ENCODE results near the gene PKD1L1.
A peak's percentile ranks its signal among the peaks of the same experiment; 100 is the strongest.
"Not testable (repeated sequence)": the region's sequence is repeated elsewhere in the genome, so short reads cannot be mapped to it uniquely, and the experiment has no call there.

PKD1L1 gene, protein sequence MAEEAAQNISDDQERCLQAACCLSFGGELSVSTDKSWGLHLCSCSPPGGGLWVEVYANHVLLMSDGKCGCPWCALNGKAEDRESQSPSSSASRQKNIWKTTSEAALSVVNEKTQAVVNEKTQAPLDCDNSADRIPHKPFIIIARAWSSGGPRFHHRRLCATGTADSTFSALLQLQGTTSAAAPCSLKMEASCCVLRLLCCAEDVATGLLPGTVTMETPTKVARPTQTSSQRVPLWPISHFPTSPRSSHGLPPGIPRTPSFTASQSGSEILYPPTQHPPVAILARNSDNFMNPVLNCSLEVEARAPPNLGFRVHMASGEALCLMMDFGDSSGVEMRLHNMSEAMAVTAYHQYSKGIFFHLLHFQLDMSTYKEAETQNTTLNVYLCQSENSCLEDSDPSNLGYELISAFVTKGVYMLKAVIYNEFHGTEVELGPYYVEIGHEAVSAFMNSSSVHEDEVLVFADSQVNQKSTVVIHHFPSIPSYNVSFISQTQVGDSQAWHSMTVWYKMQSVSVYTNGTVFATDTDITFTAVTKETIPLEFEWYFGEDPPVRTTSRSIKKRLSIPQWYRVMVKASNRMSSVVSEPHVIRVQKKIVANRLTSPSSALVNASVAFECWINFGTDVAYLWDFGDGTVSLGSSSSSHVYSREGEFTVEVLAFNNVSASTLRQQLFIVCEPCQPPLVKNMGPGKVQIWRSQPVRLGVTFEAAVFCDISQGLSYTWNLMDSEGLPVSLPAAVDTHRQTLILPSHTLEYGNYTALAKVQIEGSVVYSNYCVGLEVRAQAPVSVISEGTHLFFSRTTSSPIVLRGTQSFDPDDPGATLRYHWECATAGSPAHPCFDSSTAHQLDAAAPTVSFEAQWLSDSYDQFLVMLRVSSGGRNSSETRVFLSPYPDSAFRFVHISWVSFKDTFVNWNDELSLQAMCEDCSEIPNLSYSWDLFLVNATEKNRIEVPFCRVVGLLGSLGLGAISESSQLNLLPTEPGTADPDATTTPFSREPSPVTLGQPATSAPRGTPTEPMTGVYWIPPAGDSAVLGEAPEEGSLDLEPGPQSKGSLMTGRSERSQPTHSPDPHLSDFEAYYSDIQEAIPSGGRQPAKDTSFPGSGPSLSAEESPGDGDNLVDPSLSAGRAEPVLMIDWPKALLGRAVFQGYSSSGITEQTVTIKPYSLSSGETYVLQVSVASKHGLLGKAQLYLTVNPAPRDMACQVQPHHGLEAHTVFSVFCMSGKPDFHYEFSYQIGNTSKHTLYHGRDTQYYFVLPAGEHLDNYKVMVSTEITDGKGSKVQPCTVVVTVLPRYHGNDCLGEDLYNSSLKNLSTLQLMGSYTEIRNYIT (N-terminal part only)

GRCh38 chr7:47948141-47948790 lies at the start of gene PKD1L1:
PKD1L1 (minus strand) TSS chr7:47948466; CDS start chr7:47948440, 26 bp downstream.
- no peak for DNase-seq

DNA sequence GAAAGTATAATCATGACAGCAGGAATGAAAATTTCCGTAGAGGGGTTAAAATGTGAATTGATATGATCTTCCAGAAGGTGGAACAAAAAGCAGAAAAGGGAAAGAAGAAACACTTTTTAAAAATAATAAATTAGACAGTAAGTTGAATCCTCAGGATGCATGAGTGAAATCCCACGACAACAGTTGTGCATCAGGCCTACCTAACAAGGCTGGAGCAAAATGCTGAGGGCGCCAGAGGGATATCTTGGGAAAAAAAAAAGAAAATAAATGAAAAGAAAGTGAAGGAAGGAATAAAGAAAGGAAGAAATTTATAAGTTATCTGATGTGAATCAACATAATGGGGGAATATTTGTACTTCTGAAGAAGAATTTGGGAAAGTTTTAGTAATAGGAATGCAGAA lies 44.2 kb upstream of the PKD1L1 start:
- no peak for DNase-seq

DNA sequence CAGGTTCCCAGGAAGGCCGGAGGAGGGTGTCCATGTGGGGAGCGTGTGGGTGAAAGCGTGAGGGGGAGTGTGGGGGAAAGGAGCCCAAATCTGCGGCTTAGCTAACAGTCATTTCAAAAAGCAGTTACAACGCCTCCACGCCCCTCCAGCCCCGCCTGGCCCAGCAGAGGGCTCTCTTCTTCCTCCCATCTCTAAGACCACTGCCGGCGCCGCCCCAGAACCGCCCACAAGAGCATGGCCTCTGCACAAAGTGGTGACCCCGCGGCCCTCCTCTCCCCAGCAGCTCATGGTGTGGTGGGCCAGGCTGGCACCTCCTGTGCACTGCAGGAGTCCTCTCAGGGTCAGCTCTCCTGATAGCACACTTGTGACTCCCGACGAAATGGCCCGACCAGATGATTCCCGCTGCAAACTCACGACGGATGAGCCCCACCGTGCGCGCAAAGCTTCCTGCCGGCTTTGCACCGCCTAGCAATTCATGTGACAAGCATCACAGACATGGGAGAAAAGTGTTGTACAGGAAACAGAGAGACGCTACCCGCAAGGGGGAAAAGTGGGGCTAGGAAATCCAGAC lies 43.6 kb upstream of the PKD1L1 start:
- DNase-seq: peak; percentile 84 to 88

GRCh38 chr7:47991270-47991669 lies 43.0 kb upstream of the PKD1L1 start:
- DNase-seq: no peak

DNA sequence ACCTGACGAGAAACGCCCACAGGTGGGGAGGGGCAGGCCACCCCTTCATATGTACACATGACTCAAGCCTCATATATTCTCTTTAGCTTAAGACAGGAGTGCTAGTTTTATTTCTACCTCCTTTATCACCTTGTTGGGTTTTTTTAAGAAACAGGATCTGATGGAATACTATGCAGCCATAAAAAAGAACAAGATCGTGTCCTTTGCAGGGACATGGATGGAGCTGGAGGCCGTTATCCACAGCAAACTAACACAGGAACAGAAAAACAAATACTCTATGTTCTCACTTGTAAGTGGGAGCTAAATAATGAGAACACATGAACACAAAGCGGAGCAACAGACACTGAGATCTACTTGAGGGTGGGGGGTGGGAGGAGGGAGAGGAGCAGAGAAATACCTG lies 42.3 kb upstream of the PKD1L1 start:
- DNase-seq: no peak

- DNase-seq: not testable (repeated sequence)
Observed at GRCh38 chr7:47989607-47990400, 41.5 kb upstream of the PKD1L1 start.

DNA sequence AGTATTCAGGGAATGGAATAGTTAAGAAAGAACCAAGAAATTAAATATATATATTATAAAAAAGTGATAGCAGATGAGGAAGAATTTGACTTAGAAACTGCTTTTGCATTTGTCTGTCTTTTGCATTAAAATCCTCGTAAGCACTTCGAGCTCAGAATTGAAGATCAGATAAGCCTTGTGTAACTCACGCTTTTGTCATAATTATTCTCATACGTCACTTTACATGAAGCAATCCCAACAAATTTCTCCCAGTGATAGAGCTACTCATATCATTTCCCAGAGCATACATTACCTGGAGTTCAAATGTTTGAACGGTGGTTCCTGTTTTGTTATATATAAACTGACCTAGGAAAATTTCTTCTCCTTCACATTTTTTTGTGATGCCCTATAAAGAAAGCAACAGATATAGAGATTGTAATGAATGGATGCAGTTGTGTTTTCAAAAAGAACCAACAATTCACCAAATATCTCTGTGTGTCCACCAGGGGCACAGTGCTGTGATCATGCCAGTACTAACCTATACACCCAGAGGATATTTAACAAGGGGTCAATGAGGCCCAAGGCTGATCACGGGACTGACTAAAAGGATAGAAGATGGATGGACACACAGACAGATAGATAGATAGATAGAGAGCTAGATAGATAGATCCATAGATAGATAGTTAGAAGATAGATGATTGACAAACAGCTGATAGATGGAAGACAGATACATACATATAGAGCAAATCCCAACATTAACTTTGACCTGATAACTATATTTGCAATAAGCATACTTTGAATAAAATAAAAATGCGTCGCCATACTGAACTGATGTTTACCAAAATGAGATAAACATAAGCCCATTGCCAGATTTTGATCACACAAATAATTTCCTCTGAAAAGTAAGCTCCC lies 40.5 kb upstream of the PKD1L1 start:
- no peak for DNase-seq

DNA sequence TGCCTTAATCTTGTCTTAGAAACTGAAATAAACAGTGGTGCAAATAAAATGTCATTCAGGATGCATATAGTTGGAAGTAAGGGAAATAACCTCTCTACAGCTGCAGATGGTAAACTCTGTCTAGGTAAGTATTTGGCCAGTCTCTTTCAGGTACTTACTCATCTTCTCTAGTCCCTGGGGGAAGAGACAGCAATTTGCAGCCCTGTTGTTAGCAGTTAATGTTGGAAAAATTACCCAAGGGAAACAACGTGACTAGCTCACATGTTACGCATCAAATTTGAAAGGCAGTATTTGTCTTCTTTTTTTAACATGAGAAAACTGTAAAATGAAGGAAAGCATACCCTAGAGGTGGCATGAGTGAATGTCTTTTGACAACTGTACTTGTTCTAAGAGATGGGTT lies 34.3 kb upstream of the PKD1L1 start:
- DNase-seq: no peak

- not testable (repeated sequence) for DNase-seq
Observed at GRCh38 chr7:47980648-47981047, 32.4 kb upstream of the PKD1L1 start.

GRCh38 chr7:47979832-47980181 lies 31.5 kb upstream of the PKD1L1 start:
- DNase-seq: no peak

- peak; percentile 94 to 95 for DNase-seq
Observed at GRCh38 chr7:47979145-47979831, 31.0 kb upstream of the PKD1L1 start, which contains the start of gene HUS1. HUS1 (minus strand) TSS chr7:47979615; CDS start chr7:47979519, 96 bp downstream.

GRCh38 chr7:47978790-47979144 lies 30.5 kb upstream of the PKD1L1 start:
- DNase-seq: no peak

DNA sequence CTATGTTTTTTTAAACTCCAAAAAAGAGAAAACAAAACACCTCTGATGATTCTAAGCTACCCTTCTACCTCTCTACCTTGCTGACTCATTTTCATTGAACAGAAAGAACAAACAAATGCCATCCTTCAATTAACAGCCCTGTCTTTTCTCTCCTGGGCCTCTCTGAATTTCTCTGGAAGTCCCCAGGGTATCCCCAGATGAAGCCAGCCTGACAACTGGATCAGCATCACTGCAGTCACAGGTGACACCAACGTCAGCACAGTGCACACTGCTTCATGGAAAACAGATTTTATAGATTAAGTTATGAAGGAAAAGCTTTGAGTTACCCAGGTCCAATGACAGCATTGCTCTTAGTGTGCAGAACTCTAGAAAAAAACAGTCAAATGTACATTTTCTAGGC lies 25.5 kb upstream of the PKD1L1 start:
- DNase-seq: no peak

- DNase-seq: no peak
Observed at GRCh38 chr7:47970761-47971160, 22.5 kb upstream of the PKD1L1 start.

GRCh38 chr7:47968847-47969774 lies 20.8 kb upstream of the PKD1L1 start:
- peak; percentile 63 to 70 for DNase-seq

DNA sequence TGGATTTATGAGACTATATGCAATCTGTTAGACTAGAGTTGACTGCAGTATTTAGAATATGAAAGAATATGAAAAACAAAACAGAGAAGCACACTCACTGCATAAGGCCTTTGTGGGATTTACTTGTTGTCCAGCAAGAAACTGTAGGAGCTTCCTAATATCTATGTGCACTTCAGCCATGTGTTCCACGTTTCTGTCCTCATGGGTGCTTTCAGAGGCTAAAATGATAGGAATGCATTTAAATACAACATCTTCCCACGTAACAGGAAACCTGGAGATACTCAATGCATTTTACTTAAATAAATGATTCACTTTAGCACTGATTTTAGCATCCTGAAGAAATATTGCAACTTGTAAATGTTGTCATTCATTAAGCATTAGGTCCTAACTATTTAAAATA lies 19.4 kb upstream of the PKD1L1 start:
- DNase-seq: no peak

DNA sequence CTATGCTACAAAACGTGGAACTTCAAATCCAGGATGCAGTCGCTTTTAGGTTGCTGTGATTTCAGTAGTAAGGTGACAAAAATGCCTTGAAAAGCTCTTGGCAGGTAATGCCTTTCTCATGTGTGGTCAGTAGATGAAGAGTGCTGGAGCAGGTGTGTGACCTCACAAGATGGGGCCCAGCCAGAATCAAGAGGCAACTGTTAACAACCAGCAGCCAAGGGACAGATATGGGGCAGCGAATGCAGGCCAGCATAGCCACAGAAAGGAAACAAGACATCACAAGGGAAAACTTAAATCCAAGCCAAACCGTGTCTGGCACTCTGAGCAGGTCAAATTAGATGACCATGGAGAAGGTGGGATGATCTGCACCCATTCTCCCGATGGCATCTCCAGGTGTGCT lies 18.9 kb upstream of the PKD1L1 start:
- no peak for DNase-seq

DNA sequence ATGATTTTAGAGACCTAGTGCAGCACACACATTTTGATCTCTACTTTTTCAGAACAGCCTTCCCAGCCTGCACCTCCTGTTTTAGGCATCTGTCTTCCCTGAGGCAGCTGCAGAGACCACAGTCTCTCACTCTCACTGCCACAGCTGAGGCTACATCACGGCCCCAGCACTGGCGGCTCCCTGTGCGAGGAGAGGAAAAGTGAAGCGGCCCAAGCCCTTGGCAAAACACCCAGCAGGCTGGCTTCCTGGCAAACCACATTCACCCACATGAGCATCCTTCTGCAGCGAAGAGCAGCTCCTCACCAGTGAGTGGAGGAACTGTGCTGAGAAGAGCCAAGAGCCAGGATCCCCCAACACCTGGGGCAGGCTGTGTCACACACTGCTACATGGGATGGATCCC lies 17.2 kb upstream of the PKD1L1 start:
- no peak for DNase-seq
